ENCODE results near the gene SH2D7.

- TF ChIP-seq CTCF (IDR thresholded peaks at IDR 0.05; ENCODE audit: low read length): no peak
- TF ChIP-seq EZH2 (IDR thresholded peaks at IDR 0.05; ENCODE audit: borderline replicate concordance, low read length): no peak
Observed at GRCh38 chr15:78056714-78057269, 35.6 kb upstream of the SH2D7 start.

Measured in OCI-LY1 (cell line).